ENCODE data around the gene GPR39. TPM values are rescaled to one million over a fixed set of nuclear protein-coding genes. Genes with fewer than 3 reads are reported as not detected.

GPR39 gene
- total and polyA plus RNA-seq, 2 donors (not counting 3 experiments of a cell fraction or from before 2014, with no cell fraction given) = 0.03 to 0.20 TPM

DNA sequence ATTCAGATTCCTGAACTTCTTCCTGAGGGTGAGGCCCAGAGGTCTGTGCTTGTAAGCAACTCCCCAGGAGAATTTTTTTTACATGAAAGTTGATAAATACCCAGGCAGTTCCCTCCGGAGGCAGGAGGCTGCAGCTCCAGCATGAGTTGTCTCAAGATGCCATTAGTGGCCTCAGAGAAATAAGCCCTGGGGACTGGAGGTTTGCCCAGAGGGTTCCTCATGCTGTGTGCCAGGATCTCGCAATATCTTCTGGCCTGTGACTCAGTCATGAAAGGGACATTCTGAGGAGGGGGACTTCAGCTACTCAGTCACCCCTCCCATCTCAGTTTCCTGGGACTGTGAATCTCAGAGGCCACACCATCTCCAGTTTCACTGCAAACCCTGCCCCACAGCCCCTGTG lies 203.5 kb downstream of the GPR39 start:
- no TSS peak for BruUV-seq (replicated peaks)
- no peak overlapping the region for H3K27ac ChIP-seq (ENCODE audit: insufficient read depth, low read depth, low read length)
- H3K4me3 ChIP-seq (replicated peaks in 1 of 3; ENCODE audit: insufficient read depth in 1 of 3, low read depth in 1 of 3, low read length in 3 of 3) = no peak overlapping the region
- POLR2A ChIA-PET = no interaction called here
- dilution Hi-C loops (cut with MboI; ENCODE audit: extremely low pct_ligation_motif_present, low sequenced_read_pairs) = no loop called here
- H3K9me3 ChIP-seq (replicated peaks; ENCODE audit: control insufficient read depth, insufficient read depth, low read length) = no peaks in the 10 kb centered on the region
- H3K4me2 ChIP-seq (ENCODE audit: insufficient read depth, low read length) = no peak overlapping the region
- DNase-seq (ENCODE audit: low read depth, low spot score) (no peak), FAIRE-seq (no peak)
- no peaks in the 10 kb centered on the region for H3K4me1 ChIP-seq (ENCODE audit: control insufficient read depth, extremely low read depth, insufficient read depth, low read length)
- H4K20me1 ChIP-seq (replicated peaks; ENCODE audit: control insufficient read depth, extremely low read depth, insufficient read depth, low read length) = no peaks in the 10 kb centered on the region
- no peaks in the 10 kb centered on the region for H3K79me2 ChIP-seq (ENCODE audit: control insufficient read depth, insufficient read depth, low read length)
- no peak overlapping the region for H3K9ac ChIP-seq (replicated peaks; ENCODE audit: extremely low read depth, insufficient read depth, low read length)
- H3K27me3 ChIP-seq (ENCODE audit: control insufficient read depth in 2 of 2, insufficient read depth in 2 of 2, low read length in 2 of 2) = no peaks in the 10 kb centered on the region
- no peaks in the 10 kb centered on the region for H3K36me3 ChIP-seq (ENCODE audit: control insufficient read depth in 2 of 2, extremely low read depth in 1 of 2, insufficient read depth in 2 of 2, low read length in 2 of 2)
- CTCF ChIA-PET = no interaction called here
- intact Hi-C loops (cut with micrococcal nuclease) = no loop called here
- no peak overlapping the region for H2AFZ ChIP-seq (ENCODE audit: low read depth, low read length)
- TF ChIP-seq, protein P1, sequence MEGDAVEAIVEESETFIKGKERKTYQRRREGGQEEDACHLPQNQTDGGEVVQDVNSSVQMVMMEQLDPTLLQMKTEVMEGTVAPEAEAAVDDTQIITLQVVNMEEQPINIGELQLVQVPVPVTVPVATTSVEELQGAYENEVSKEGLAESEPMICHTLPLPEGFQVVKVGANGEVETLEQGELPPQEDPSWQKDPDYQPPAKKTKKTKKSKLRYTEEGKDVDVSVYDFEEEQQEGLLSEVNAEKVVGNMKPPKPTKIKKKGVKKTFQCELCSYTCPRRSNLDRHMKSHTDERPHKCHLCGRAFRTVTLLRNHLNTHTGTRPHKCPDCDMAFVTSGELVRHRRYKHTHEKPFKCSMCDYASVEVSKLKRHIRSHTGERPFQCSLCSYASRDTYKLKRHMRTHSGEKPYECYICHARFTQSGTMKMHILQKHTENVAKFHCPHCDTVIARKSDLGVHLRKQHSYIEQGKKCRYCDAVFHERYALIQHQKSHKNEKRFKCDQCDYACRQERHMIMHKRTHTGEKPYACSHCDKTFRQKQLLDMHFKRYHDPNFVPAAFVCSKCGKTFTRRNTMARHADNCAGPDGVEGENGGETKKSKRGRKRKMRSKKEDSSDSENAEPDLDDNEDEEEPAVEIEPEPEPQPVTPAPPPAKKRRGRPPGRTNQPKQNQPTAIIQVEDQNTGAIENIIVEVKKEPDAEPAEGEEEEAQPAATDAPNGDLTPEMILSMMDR (IDR thresholded peaks at IDR 0.05; ENCODE audit: extremely low read depth in 1 of 2, insufficient read depth in 1 of 2, low read depth in 1 of 2, low read length in 2 of 2) = no peak
- TF ChIP-seq EZH2 (IDR thresholded peaks at IDR 0.05; ENCODE audit: borderline replicate concordance, low read depth, low read length, severe bottlenecking) = no peak
- TF ChIP-seq POLR2AphosphoS5 (IDR thresholded peaks at IDR 0.05; ENCODE audit: insufficient read depth, low read depth, low read length) = no peak
- no peak for TF ChIP-seq POLR2A (IDR thresholded peaks at IDR 0.05; ENCODE audit: low read depth, low read length)
- TF ChIP-seq GATA2 (IDR thresholded peaks at IDR 0.05; ENCODE audit: insufficient read depth, insufficient read length, low read depth, low read length) = no peak
- TF ChIP-seq JUN (IDR thresholded peaks at IDR 0.05; ENCODE audit: borderline replicate concordance, insufficient read depth, insufficient read length, low read depth) = no peak
- TF ChIP-seq, protein P2, sequence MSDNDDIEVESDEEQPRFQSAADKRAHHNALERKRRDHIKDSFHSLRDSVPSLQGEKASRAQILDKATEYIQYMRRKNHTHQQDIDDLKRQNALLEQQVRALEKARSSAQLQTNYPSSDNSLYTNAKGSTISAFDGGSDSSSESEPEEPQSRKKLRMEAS (IDR thresholded peaks at IDR 0.05; ENCODE audit: insufficient read depth, insufficient read length) = no peak
- TF ChIP-seq MYC (IDR thresholded peaks at IDR 0.05; ENCODE audit: low read depth, low read length) = no peak
- TF ChIP-seq FOS (IDR thresholded peaks at IDR 0.05; ENCODE audit: borderline replicate concordance, insufficient read depth, low read length) = no peak
- no peaks in the 10 kb centered on the region for H3K9me1 ChIP-seq (replicated peaks; ENCODE audit: control insufficient read depth, extremely low read depth, insufficient read depth, low read length)
